ENCODE measurements around the gene TIMP2.

TIMP2 gene

DNA sequence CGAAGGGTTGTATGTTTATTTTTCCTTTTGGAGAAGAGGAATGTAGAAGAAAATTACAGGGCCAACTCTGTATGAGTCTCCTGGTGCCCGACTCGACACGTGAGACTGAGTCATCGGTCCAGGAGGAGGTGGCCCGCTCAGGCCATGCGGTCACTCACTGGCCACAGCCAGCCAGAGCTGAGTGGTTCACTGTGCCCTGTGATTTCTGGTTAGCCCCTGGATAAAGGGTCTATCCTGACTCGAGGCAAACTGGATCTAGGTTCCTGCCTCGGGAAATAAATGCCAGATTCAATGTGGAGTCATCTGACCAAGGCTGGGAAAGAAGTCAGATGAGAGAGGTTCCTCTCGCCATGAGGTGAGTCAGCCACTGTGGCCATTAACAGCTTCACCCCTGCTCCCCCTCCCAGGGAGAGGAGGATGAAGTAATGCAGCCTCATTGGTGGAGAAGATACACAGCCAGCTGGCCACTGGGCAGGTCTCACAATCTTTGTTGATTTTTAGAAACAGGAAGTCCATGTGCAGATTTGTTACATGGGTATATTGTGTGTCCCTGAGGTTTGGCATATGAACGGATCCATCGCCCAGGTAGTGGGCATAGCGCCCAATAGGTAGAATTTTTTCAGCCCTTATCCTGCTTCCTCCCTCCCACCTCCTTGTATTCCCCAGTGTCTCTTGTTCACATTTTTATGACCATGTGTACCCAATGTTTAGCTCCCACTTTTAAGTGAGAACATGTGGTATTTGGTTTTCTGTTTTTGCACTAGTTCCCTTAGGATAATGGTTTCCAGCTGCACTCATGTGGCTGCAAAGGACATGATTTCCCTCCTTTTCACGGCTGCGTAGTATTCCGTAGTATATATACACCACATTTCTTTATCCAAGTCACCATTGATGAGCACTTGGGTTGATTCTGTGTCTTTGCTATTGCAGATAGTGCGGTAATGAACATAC lies 62.8 kb downstream of the TIMP2 start:
- DNase-seq = no peak

DNA sequence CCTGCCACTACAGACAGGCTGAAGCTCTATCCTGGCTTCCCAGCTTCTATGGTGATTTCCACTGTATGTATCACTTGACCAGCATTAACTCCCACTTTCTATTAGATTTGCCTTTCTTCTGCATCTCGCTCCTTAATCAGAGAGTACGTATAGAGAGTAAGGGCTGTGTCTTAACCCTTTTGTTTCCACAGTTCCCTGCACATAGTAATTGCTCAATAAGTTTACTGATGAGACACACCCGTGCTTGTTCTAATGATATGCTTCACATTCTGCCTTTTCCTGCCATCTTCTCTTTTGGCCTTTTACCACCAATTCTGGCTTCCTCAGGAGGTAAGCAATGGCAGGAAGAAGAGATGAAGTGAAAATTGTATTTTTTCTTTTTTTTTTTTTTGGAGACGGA lies 64.0 kb downstream of the TIMP2 start:
- no peak for DNase-seq

DNA sequence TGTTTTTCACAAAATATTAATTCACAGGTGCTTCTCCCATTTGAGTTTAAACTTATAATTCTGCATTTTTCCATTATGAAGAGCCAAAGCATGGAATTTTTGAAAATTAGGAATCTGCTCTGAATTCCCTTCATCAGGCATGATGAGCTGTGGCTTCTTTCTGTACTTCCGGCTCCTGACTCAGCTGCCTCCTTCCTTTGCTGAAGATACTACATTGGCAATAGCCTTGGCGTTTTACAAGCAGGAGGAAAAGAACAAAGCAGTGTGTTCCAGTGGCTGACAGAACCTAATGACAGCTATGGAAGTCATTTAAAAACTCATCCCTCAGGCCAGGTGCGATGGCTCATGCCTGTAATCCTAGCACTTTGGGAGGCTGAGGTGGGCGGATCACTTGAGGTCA lies 66.1 kb downstream of the TIMP2 start:
- DNase-seq = no peak

DNA sequence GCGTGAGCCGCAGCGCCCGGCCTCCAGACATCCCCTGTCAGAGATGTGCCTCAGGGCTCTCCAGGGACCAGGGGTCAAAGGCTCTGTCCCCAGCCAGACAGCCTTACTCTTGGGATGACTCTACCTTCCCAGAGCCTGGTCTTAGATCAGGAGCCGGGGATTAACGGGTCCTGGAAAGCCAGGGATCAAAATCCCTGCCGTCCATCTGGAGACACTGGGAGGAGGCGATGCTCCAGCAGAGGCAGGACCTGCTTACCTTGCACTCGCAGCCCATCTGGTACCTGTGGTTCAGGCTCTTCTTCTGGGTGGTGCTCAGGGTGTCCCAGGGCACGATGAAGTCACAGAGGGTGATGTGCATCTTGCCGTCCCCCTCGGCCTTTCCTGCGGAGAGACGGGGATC lies 67.9 kb downstream of the TIMP2 start:
- DNase-seq = no peak

- DNase-seq = no peak
Measured at GRCh38 chr17:78855561-78856165, 69.5 kb downstream of the TIMP2 start.

- no peak for DNase-seq
Measured at GRCh38 chr17:78854508-78854907, 70.7 kb downstream of the TIMP2 start.

DNA sequence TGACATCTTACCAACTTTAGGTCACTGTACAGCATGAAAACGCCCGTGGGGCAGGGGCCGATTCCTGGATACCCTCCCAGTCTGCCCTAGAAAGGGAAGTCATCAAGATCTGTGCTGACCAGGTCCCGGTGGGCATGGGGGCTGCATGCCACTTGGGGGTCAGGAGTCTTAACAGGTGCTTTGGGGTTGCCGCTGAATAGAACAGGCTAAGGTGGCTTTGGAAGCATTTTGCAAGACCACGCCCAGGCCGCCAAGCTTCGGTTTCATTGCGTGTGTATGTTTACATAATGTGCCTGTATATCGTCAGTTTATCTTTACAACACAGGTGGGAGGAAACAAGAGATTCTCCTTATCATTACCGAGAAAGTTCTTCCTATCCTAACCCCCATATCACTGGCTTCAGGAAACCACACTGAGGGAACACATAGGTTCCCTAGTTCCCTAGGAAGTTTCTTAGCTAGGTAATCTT lies 71.2 kb downstream of the TIMP2 start:
- DNase-seq = no peak

- DNase-seq = no peak
Measured at GRCh38 chr17:78852709-78853121, 72.5 kb downstream of the TIMP2 start.

GRCh38 chr17:78849026-78849425 lies 76.2 kb downstream of the TIMP2 start:
- no peak for DNase-seq

DNA sequence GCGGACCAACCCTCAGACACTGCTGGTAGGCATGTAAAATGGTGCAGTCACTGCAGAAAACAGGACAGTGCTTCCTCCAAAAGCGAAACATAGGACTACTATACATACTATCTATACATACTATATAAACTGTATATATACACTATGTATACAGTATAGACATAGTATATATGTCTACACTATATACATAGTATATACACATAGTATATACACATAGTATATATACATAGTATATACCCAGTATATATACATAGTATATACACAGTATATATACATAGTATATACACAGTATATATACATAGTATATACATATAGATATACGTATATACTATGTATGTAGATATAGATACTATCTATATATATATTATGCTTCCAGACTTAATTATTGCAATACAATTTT lies 78.1 kb downstream of the TIMP2 start:
- DNase-seq = no peak

DNA sequence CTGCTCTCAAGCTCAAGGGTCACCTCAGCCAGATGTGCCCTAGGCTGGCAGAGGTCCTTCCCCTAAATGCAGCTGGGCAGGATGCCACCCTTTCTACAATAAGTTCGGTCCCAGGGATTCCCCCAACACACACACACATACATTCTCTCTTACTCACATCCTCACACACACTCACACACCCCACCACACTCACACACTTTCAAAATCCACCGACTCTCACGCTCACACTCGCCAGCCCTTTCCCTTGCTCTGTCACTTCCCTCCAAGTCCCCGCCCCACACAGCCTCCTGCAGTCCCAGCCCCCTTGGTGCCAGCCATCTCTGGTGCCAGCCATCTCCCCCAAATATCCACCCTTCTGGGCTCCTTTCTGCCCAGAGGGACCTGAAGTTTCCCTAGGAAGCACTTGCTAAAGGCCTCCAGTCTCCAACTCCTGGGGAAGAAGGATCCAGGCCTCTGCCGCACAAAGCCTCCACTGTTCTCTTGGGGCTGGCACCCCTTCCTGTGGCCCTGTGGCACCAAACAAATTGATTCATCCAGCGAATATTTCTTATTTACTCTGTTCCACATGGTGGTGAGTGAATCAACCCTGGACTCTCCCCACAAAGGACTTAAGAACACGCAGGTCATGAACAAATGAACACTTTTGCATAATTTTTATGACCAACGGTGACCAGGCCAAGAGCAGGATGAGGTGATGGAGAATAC lies 80.7 kb downstream of the TIMP2 start:
- DNase-seq = no peak

DNA sequence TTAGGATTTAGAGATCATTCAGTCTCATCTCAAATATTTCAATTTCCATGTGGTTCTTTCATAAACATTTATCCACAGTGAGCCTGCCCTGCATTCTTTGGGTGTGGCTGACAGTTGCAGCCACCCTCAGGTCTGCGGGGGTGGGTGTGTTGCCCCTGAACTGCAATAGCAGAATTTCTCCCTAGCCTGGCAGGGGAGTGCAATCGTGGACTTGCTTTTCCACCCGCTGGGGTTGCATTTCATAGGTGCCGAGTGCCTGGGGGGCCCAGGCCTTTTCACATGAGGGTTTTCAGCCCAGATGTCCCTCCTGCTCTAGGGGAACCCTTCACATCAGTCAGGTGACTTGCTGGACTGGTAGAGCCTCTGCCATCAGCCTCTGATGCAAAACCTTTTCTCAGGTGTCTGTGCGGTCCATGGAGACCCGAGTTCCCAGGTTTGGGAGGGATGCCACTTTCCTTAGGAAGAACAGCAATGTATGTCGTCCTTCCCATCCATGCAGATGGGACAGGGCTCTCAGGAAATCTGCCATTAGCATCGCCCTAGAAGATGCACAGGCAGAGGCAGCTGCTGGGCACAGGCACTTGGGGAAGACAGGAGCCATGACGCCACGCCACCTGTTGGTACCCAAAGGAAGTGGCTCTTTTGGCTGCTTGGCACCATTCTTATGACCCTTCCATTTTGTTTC lies 82.2 kb downstream of the TIMP2 start:
- no peak for DNase-seq

- DNase-seq = peak; percentile 99
Measured at GRCh38 chr17:78840780-78841611, 84.2 kb downstream of the TIMP2 start, which contains the start of gene USP36. Gene USP36 (minus strand): TSS chr17:78840814. CDS start chr17:78836363, 4,451 bp downstream.

DNA sequence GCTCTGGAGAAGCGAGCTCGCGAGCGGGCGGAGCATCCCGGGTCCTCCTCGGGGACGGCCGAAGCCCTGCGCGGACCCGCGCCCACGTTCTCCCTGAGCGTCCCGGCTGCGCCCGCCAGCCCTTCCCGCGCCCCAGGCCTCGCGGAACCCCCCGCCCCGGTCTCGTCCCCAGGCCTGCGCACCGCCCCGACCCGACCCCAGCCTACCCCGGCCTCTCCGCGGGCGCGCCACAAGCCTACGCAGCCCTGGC lies 84.7 kb downstream of the TIMP2 start:
- DNase-seq = no peak

- DNase-seq = peak; percentile 28
Measured at GRCh38 chr17:78839762-78840529, 85.2 kb downstream of the TIMP2 start.

DNA sequence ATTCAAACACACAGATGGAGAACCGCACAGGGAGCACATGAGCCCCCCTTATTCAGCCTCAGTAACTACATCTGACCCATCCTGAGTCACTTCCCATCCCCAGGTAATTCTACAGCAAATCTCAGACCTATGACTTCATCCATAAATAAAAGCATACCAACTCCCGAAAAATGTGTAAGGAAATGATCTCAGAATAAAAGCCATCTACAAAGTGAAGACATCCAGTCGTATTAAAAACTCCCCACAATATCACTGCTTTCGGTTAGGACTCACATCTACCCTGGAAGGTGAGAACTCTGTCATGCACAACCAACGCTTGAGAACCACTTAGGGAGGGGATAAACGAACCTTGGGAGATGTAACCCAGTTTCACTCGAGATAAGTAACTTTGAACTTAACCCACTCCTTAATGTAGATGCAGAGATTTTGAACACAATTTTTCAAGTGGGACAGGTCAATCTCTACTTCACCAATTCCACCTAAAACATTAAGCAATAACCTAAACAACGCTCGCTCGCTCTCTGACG lies 85.9 kb downstream of the TIMP2 start:
- no peak for DNase-seq

DNA sequence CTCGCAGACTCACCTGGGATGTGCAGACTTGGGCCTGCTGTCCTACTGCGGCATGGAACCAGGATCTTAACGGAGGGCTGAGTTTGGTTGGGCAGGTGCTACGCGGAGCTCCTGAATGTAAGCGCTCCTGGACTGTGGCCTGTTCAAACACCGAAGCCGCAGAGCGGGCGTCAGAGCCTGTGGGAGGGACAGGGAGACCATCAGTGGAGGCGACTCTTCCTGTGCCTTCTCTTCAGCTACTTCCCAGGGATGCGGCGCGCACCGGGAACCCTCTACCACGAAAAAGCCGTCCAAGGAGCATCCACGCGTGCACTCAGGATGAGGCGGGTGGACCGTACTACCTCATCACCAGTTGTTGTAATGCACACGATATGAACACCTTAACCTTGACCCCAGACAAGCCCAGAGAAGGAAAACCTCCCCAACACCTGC lies 86.6 kb downstream of the TIMP2 start:
- no peak for DNase-seq

- DNase-seq = no peak
Measured at GRCh38 chr17:78836420-78837021, 88.7 kb downstream of the TIMP2 start.

DNA sequence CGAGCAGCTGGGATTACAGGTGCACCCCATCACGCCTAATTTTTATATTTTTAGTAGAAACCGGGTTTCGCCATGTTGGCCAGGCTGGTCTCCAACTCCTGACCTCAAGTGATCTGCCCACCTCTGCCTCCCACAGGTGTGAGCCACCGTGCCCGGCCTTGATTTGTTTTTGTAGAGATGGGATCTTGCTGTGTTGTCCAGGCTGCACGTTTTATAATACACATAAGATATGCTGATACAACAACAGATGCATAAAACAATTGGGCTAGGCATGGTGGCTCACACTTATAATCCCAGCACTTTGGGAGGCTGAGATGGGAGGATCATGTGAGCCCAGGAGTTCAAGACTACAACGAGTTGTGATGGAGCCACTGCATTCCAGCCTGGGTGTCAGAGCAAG lies 90.6 kb downstream of the TIMP2 start:
- no peak for DNase-seq

GRCh38 chr17:78832541-78832810 lies 92.7 kb downstream of the TIMP2 start:
- DNase-seq = no peak
